Osteocyte (in vitro differentiated cells): ENCODE measurements around the gene PIEZO1. TPM values are rescaled to one million over a fixed set of nuclear protein-coding genes. Genes with fewer than 3 reads are reported as not detected.

Experiments used
- DNase-seq: peaks from one replicate; pipeline ENCODE4 v3.0.0; 2021; ENCODE audit warnings: mixed read lengths; ENCODE audit not compliant: unreplicated experiment; ENCODE audit errors: extremely low spot score
- H3K27ac Mint-ChIP-seq: one replicate; pipeline ENCODE4 v1.8.0; 2021; ENCODE audit warnings: mild to moderate bottlenecking, mixed read lengths; ENCODE audit not compliant: unreplicated experiment
- H3K27me3 Mint-ChIP-seq: one replicate; pipeline ENCODE4 v1.8.0; 2021; ENCODE audit warnings: mixed read lengths; ENCODE audit not compliant: unreplicated experiment
- H3K36me3 Mint-ChIP-seq: one replicate; pipeline ENCODE4 v1.8.0; 2021; ENCODE audit warnings: mixed read lengths; ENCODE audit not compliant: unreplicated experiment
- H3K4me1 Mint-ChIP-seq: one replicate; pipeline ENCODE4 v1.8.0; 2021; ENCODE audit warnings: mixed read lengths; ENCODE audit not compliant: unreplicated experiment
- H3K4me3 Mint-ChIP-seq: one replicate; pipeline ENCODE4 v1.8.0; 2021; ENCODE audit warnings: mild to moderate bottlenecking, moderate library complexity, mixed read lengths; ENCODE audit not compliant: unreplicated experiment
- H3K9me3 Mint-ChIP-seq: one replicate; pipeline ENCODE4 v1.8.0; 2021; ENCODE audit warnings: mixed read lengths; ENCODE audit not compliant: unreplicated experiment
- CTCF ChIP-seq: fragments of 200-600 bp; sonication (generic); IDR thresholded peaks from 2 replicates; pipeline ENCODE4 v1.5.0; 2021; ENCODE audit warnings: antibody characterized with exemption, mild to moderate bottlenecking, moderate library complexity
- long read RNA-seq: library from polyadenylated mRNA; unstranded; transcript quantifications from one replicate; pipeline ENCODE4 v2.0.0, GENCODE V29; 2021
- total RNA-seq: library from RNA; stranded (reverse); gene quantifications from 2 replicates; pipeline ENCODE4 v1.2.1, GENCODE V29; 2021

The PIEZO1 gene
- 165 and 174 TPM in 2 replicates for total RNA-seq
- long read RNA-seq, partial matches to known transcripts = 8 of 11 reads
- long read RNA-seq, other reads (novel, unspliced or antisense) = 3 of 11 reads

- Mint-ChIP-seq H3K27ac (peak within 1 kb of the TSS; percentile 83), H3K27me3 (no peaks in the 10 kb centered on the region), H3K36me3 (no peaks in the 10 kb centered on the region), H3K4me1 (peaks cover 36% of the 10 kb centered on the region), H3K9me3 (no peaks in the 10 kb centered on the region), H3K4me3 (peak within 1 kb of the TSS; percentile 84)
- TF ChIP-seq CTCF = peak; percentile 95
- DNase-seq = peak; percentile 93
These were observed at the start of gene PIEZO1 for GRCh38 chr16:88785106-88785924. Gene PIEZO1 (minus strand): TSS chr16:88785220. CDS start chr16:88784964, 256 bp downstream.

GRCh38 chr16:88834670-88835069 lies 49.6 kb upstream of the PIEZO1 start:
- peaks cover 2% of the 10 kb centered on the region for H3K36me3 Mint-ChIP-seq
- H3K4me1 Mint-ChIP-seq = no peaks in the 10 kb centered on the region
- DNase-seq = no peak
- H3K27ac Mint-ChIP-seq = no peak overlapping the region
- no peak overlapping the region for H3K4me3 Mint-ChIP-seq
- H3K9me3 Mint-ChIP-seq = no peaks in the 10 kb centered on the region
- no peak for TF ChIP-seq CTCF
- H3K27me3 Mint-ChIP-seq = no peaks in the 10 kb centered on the region

- no peaks in the 10 kb centered on the region for H3K27me3 Mint-ChIP-seq
- H3K27ac Mint-ChIP-seq = no peak overlapping the region
- no peaks in the 10 kb centered on the region for H3K4me1 Mint-ChIP-seq
- no peak for TF ChIP-seq CTCF
- DNase-seq = no peak
- H3K36me3 Mint-ChIP-seq = peaks cover 2% of the 10 kb centered on the region
- H3K9me3 Mint-ChIP-seq = no peaks in the 10 kb centered on the region
- no peak overlapping the region for H3K4me3 Mint-ChIP-seq
These were observed 48.1 kb upstream of the PIEZO1 start for GRCh38 chr16:88833086-88833485.

GRCh38 chr16:88831838-88832237 lies 46.8 kb upstream of the PIEZO1 start:
- no peak for TF ChIP-seq CTCF
- no peaks in the 10 kb centered on the region for H3K27me3 Mint-ChIP-seq
- DNase-seq = no peak
- no peak overlapping the region for H3K27ac Mint-ChIP-seq
- no peaks in the 10 kb centered on the region for H3K4me1 Mint-ChIP-seq
- no peak overlapping the region for H3K4me3 Mint-ChIP-seq
- H3K9me3 Mint-ChIP-seq = no peaks in the 10 kb centered on the region
- peaks cover 2% of the 10 kb centered on the region for H3K36me3 Mint-ChIP-seq

GRCh38 chr16:88830783-88831182 lies 45.8 kb upstream of the PIEZO1 start:
- Mint-ChIP-seq H3K36me3 (peaks cover 2% of the 10 kb centered on the region), H3K27me3 (no peaks in the 10 kb centered on the region), H3K4me1 (no peaks in the 10 kb centered on the region), H3K4me3 (no peak overlapping the region), H3K9me3 (no peaks in the 10 kb centered on the region), H3K27ac (no peak overlapping the region)
- DNase-seq = no peak
- no peak for TF ChIP-seq CTCF
